ENCODE data around the gene SHMT1.
A peak's percentile ranks its signal among the peaks of the same experiment; 100 is the strongest.

- TF ChIP-seq, protein P1, sequence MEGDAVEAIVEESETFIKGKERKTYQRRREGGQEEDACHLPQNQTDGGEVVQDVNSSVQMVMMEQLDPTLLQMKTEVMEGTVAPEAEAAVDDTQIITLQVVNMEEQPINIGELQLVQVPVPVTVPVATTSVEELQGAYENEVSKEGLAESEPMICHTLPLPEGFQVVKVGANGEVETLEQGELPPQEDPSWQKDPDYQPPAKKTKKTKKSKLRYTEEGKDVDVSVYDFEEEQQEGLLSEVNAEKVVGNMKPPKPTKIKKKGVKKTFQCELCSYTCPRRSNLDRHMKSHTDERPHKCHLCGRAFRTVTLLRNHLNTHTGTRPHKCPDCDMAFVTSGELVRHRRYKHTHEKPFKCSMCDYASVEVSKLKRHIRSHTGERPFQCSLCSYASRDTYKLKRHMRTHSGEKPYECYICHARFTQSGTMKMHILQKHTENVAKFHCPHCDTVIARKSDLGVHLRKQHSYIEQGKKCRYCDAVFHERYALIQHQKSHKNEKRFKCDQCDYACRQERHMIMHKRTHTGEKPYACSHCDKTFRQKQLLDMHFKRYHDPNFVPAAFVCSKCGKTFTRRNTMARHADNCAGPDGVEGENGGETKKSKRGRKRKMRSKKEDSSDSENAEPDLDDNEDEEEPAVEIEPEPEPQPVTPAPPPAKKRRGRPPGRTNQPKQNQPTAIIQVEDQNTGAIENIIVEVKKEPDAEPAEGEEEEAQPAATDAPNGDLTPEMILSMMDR (IDR thresholded peaks at IDR 0.05; ENCODE audit: borderline replicate concordance, extremely low read depth, low read length, poor library complexity, severe bottlenecking): peak; percentile 12
- TF ChIP-seq EZH2 (IDR thresholded peaks at IDR 0.05; ENCODE audit: borderline replicate concordance, low read depth, low read length, severe bottlenecking): no peak
Observed at GRCh38 chr17:18321309-18321708, 42.0 kb downstream of the SHMT1 start.
